Activated T-helper 1 cell treated with anti-CD3 and anti-CD28 coated beads, Interleukin-2, amount 50 U/mL, for 16 hours (primary cell): ENCODE measurements around the gene S100A3.

Experiments used
- DNase-seq, 2 donors: peaks; one replicate each; pipeline ENCODE4 v3.0.0-alpha.2; 2020; ENCODE audit warnings: low read depth in 1 of 2, low spot score in 1 of 2

Gene S100A3

DNA sequence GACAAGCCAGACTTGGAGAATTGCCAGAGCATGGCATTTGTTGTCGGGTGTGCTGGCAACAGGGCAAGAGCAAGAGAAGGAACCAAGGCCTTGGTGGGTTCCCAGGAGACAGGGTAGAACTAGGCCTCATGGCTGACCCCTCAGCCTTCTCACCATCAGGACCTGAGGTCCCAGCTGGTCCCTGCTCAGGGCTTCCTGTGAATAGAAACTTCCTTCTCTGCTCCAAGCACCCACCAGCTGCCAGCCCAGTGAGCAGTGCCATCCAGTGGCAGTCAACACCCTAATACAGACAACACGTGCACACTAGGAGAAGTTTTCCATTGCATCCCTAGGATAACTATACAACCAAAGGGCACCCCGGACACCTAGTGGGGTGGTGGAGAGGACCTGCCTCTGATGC is 36.0 kb downstream of the S100A3 start:
- DNase-seq = no peak

DNA sequence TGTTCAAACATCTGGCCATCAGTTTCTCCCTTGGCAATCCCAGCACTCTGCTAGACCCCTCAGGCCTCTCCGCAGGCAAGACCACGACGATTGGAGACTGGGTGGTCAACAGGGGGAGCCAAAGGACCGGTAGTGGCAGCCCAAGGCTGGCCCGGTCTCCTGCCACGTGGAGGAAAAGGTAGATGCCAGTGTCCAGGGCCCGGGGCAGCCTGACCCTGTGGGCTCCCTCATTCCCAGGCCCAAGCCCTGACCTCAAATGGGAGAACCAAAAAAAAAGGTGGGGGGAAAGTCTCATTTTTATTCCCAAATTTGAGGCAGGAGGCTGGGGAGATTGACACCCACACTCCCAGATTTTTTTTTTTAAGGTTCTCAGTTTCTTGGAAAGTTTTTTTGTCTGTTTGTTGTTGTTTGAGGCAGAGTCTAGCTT is 38.1 kb downstream of the S100A3 start:
- DNase-seq = peak; percentile 59 to 72

DNA sequence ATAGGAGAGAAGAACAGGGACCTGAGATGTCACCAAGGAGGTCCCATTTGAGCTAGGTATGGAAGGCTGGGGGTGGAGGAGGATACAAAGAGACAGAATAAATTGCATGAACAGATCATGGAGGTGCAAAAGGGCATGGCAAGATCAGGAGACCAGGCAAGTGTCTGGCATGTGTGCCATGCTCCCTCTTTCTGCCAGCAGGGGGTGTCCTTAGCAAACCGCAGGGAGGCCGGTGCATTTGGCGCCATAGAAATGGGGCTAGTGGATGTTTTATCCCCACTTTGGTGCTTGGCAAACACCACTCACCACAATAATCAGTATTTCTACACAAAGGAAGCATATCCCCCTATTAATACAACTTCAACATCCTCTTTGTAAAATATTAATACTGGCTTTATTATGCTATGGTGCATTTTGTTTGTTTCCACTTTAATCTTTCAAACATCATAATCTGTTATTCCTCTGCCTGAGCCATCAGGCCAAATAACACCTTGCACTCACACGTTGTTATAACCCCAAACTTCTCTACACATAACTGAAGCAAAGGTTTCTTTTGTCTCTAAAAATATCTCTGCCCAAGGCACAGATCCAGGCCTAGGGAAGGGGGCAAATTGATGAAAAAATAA is 39.2 kb downstream of the S100A3 start:
- DNase-seq = peak; percentile 39 to 44

DNA sequence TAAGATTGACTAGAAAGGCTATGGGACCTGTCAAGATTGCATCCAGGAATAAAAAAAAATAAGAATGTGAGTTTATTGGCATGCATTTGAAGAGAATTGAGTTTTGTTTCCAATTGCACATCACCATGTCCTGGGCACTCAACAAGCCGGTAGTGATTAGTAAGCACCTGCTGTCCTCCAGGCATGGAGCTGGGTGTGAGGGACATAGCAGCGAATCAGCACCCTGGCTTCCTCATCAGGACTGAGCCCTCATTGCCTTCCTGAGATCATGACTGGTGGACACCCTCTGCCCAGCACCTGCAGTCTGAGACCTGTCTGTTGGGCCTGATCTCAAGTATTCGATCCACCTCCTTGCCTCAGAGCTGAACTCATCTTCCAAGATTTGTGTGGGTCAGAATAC is 40.0 kb downstream of the S100A3 start:
- DNase-seq = no peak

DNA sequence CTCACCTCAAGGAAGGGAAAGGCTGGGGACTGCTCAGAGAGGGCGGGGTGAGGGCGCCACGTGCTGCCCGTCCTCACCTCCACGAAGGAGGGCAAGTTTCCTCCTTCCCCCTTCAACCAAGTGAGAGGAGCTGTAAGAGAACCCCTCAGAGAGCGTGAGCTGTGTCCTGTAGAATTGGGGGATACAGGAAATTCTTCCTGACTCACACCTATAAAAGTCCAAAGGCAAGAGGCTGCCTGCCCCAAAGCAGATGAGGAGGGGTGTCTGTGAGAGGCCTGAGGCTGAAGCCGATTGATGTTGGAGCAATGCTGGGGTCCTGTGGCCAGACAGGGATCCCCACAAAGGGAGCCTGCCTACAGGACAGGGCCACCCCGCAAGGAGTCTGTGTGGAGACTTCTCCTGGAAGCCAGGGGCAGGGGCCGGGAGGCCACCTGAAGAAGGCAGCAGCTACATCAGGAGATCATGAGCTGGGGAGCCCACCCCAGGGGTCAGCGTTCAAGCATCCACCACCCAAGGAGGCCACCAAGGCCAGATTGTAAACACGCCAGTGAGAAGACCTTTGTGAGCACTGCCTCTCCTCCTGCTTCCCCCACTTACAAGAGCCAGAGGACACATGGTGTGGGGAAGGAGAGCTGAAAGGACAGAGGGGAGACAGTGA is 41.0 kb downstream of the S100A3 start:
- no peak for DNase-seq

DNA sequence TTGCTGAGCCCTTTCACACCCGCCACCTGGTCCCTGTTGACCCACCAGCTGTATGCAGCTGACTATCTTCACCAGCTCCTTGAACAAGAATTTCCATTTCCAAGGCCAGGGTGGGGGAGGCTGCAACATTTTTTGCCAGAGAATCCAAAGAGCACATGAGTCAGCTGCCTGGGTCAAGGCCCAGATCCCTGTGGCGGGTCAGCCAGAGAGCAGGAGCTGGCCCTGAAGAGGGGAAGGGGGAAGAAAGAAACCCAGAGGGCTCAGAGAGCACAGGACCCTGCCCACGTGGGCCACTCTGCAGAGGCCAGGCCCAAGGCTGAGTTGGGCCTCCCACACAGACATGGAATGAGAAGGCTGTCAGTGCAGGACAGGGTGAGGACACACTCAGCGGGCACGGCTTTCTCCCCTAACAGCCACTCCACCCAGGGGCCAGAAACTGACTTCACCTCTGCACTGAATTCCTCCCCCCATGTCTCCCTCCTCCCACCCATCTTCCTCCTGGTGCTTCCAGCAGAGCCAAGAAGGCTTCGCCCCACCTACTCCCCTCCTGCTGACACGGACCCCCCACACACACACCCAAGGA is 42.1 kb downstream of the S100A3 start:
- DNase-seq = no peak

DNA sequence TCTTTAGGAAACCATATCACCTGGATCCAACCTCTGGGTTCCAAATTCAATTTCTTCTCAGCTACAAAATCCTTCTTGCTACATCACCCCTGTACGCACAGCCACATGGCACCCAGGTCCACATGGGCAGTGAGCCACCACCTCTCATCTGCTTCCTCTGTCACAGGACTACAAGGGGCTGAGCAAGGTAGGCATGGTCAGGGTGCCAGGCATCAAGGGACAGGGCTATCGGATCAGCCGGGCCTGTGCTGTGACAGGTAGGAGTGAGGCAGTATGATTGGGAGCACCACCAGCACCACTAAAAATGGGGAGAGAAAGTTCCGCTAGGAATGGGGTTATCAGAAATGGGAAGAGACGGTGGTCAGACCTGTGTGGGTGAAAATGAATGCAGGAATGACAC is 42.7 kb downstream of the S100A3 start:
- DNase-seq = no peak

DNA sequence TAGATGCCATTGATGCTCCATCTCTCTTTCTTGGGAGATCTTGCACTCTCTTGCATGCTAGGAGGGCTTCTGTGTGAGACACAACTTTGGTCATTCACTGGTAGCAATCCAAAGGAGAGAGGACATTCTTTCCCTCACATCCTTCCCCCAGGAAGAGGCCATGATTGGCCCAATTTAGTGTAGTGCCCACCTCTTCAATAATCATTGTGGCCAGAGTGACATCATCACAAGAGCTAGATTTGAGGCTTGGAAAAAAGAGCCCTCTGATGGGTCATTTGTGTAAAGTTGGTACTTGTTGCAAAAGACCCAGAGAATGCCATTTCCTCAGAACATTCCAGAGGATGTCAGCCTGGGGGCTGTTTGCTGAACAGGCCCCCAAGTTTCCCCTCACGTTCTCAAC is 43.5 kb downstream of the S100A3 start:
- DNase-seq = no peak

DNA sequence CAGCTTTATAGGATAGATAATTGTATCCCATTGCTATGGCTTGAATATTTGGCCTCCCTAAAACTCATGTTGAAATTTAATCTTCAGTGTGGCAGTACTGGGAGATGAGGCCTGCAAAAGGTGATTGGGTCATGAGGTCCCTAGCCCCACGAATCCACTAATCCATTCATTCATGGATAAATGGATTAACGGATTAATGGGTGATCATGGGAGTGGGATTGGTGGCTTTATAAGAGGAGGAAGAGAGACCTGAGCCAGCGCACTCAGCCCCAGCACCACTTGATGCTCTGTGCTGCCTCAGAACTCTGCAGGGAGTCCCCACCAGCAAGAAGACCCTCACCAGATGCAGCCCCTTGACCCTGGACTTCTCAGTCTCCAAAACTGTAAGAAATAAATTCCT is 45.3 kb downstream of the S100A3 start:
- DNase-seq = no peak

DNA sequence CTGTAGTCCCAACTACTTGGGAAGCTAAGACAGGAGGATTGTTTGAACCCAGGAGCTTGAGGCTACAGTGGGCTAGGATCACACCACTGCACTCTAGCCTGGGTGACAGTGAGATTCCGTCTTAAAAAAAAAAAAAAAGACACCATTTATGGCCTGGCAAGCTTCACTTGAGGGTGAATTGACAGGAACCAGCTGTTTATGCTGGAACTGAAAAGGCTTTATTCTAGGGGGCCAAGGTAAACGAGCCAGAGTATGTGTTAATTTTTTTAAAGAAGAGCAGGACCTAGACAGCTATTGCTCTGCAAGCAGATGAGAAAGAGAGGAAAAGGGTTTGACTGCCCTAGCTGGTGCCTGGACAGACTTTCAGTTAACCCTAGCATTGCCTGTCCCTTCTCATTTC is 50.3 kb downstream of the S100A3 start:
- DNase-seq = no peak
